OCI-LY7 (cell line): ENCODE measurements around the gene UBQLN1. TPM values are rescaled to one million over a fixed set of nuclear protein-coding genes. Genes with fewer than 3 reads are reported as not detected.

Source experiments
- Bru-seq: library from RNA; stranded (reverse); fragments of 400-500 nt; gene quantifications from one replicate; lab custom pipeline; 2021; lab: Mats Ljungman, UMichigan
- BruChase-seq, 2 experiments: library from RNA; stranded (reverse); fragments of 400-500 nt; gene quantifications; one replicate each; lab custom pipeline; 2021; lab: Mats Ljungman, UMichigan
- BruUV-seq: library from RNA; stranded (reverse); fragments of 400-500 nt; replicated peaks from 2 replicates; lab custom pipeline; 2021; lab: Mats Ljungman, UMichigan
- CTCF ChIA-PET: fragments of 300-600 bp; sonication (Branson Sonifier 250); formaldehyde crosslinking; loops from one replicate; lab custom pipeline; 2022; ENCODE audit warnings: antibody characterized with exemption; ENCODE audit not compliant: unreplicated experiment; lab: Charles Lee
- POLR2A ChIA-PET: fragments of 300-600 bp; sonication (Branson Sonifier 250); formaldehyde crosslinking; loops from one replicate; lab custom pipeline; 2022; ENCODE audit warnings: antibody characterized with exemption; lab: Charles Lee
- DNase-seq: peaks from one replicate; pipeline ENCODE4 v3.0.0-alpha.2; 2015; ENCODE audit warnings: low spot score
- H2AFZ ChIP-seq: fragments of 200-600 bp; sonication (generic), shearing (Covaris generic); 2 replicates; pipeline ENCODE4 v1.6.1; 2014; ENCODE audit warnings: mild to moderate bottlenecking, antibody characterized with exemption, low read length, moderate library complexity
- H3K27ac ChIP-seq: fragments of 200-600 bp; sonication (generic); 2 replicates; pipeline ENCODE4 v1.5.1; 2014; ENCODE audit warnings: mixed run types, low read depth, mild to moderate bottlenecking, moderate library complexity, low read length, inconsistent platforms; ENCODE audit not compliant: poor library complexity, severe bottlenecking
- H3K36me3 ChIP-seq: fragments of 200-600 bp; sonication (generic); 2 replicates; pipeline ENCODE4 v1.6.1; 2014; ENCODE audit warnings: mild to moderate bottlenecking, antibody characterized with exemption, low read length, moderate library complexity, mixed read lengths; ENCODE audit not compliant: insufficient read depth
- H3K4me1 ChIP-seq: fragments of 200-600 bp; sonication (generic); 2 replicates; pipeline ENCODE4 v1.5.1; 2014; ENCODE audit warnings: mild to moderate bottlenecking, low read length; ENCODE audit not compliant: insufficient read depth, poor library complexity, severe bottlenecking
- H3K4me2 ChIP-seq: fragments of 200-600 bp; sonication (generic); 2 replicates; pipeline ENCODE4 v1.6.1; 2014; ENCODE audit warnings: mild to moderate bottlenecking, low read length
- H3K4me3 ChIP-seq: fragments of 200-600 bp; sonication (generic); 2 replicates; pipeline ENCODE4 v1.5.1; 2014; ENCODE audit warnings: mild to moderate bottlenecking, low read depth, low read length; ENCODE audit not compliant: poor library complexity, severe bottlenecking
- H3K79me2 ChIP-seq: fragments of 200-600 bp; sonication (generic); 2 replicates; pipeline ENCODE4 v1.6.1; 2016; ENCODE audit warnings: low read depth, mild to moderate bottlenecking, low read length, moderate library complexity, mixed read lengths; ENCODE audit not compliant: insufficient read depth
- H3K9me2 ChIP-seq: fragments of 200-600 bp; sonication (generic); 2 replicates; pipeline ENCODE4 v1.6.1; 2016; ENCODE audit warnings: mild to moderate bottlenecking, low read length, mixed read lengths; ENCODE audit not compliant: insufficient read depth
- H3K9me3 ChIP-seq: fragments of 200-600 bp; sonication (generic); 2 replicates; pipeline ENCODE4 v1.6.1; 2014; ENCODE audit warnings: mild to moderate bottlenecking, mixed run types, low read length, mixed read lengths
- H4K20me1 ChIP-seq: fragments of 200-600 bp; sonication (generic); 2 replicates; pipeline ENCODE4 v1.6.1; 2014; ENCODE audit warnings: mild to moderate bottlenecking, antibody characterized with exemption, low read length, moderate library complexity, mixed read lengths; ENCODE audit not compliant: insufficient read depth
- CTCF ChIP-seq: fragments of 200-600 bp; sonication (generic); conservative IDR thresholded peaks from 2 replicates; pipeline ENCODE4 v1.5.1; 2014; ENCODE audit warnings: mild to moderate bottlenecking, antibody characterized with exemption, low read length, moderate library complexity, mixed read lengths
- EZH2phosphoT487 ChIP-seq: fragments of 200-600 bp; sonication (generic); IDR thresholded peaks from 2 replicates; pipeline ENCODE4 v1.6.1; 2018; ENCODE audit warnings: low read depth, borderline replicate concordance, mild to moderate bottlenecking, mixed run types, antibody characterized with exemption, low read length, moderate library complexity, mixed read lengths
- intact Hi-C: fragments of 100-400 bp; cut with micrococcal nuclease; formaldehyde crosslinking; loops from one replicate; pipeline ENCODE4 v1.10.0; 2022; ENCODE audit not compliant: unreplicated experiment
- long read RNA-seq: library from polyadenylated mRNA; stranded (forward); transcript quantifications from one replicate; pipeline ENCODE4 v2.0.0, GENCODE V29; 2022
- total RNA-seq, 2 experiments: library from RNA; depleted of rRNA in 1 of 2; stranded (reverse); fragments of >200 nt in 1 of 2; shearing (Covaris generic) in 1 of 2; gene quantifications; 2 replicates each; pipeline ENCODE4 v1.2.3, GENCODE V29; 2014 to 2022

UBQLN1 gene
- total RNA-seq (2014; rRNA removed; shearing (Covaris generic)) (83.9 and 115 TPM in 2 replicates), total RNA-seq (2022) (179 and 185 TPM in 2 replicates), Bru-seq, nascent RNA (percentile 97 among the genes with signal in this experiment), BruChase-seq, experiment 1, labeled RNA remaining after a 6-hour chase (percentile 95 among the genes with signal in this experiment), BruChase-seq, experiment 2, labeled RNA remaining after a 2-hour chase (percentile 95 among the genes with signal in this experiment)
- long read RNA-seq, full-length matches to known transcripts = 183 of 227 reads
- long read RNA-seq, partial matches to known transcripts = 4 of 227 reads
- long read RNA-seq, other reads (novel, unspliced or antisense) = 40 of 227 reads

DNA sequence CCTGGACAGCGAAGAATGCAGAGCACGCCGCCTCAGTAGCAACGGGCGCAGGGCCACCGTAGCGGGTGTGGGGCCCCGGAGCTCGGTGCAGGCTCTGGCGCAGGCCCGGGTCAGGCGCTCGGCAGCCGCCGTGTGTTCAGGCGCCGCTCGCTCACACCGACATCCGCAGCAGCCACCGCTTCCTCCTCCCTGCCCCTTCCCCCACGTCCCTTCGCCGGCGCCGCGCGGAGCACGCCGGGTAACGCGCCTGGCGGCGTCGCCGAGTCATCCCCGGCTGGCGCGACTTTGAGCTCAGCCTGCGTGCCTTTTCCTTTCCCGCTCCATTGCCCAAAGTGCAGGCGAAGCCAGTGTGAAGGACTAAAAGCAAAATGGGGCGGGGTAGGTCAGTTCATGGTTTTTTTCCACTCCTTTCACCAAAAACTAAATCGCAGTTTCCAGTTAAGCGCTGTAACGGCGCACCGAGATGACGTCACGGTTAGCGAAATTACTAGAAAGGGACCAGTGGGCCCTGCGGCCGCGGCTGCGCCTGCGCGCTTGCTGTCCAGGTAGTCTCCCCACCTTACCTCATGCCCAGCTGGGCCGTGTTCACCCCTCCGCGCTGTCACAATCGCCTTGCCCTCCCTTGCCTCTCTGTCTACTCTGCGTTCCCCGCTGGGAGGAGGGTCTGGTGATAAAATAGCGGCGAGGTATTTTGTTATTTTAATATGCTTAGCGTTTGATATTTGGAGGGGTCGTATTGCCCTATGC lies at the start of gene UBQLN1:
Gene UBQLN1 (minus strand): TSS at position 191 of the 747 bp plus-strand sequence. CDS start 279 bp downstream, outside the sequence.
- peak; percentile 95 for DNase-seq
- CTCF ChIA-PET = no interaction called here
- Histone ChIP-seq H3K4me2 (peak within 1 kb of the TSS; percentile 84), H2AFZ (peak within 1 kb of the TSS; percentile 85), H3K79me2 (peaks cover 47% of the 10 kb centered on the region), H3K4me3 (peak within 1 kb of the TSS; percentile 89), H3K9me3 (no peaks in the 10 kb centered on the region), H3K4me1 (peaks cover 37% of the 10 kb centered on the region), H3K9me2 (no peaks in the 10 kb centered on the region), H4K20me1 (peaks cover 13% of the 10 kb centered on the region; the same call in 1 of the 2 replicates), H3K27ac (peak within 1 kb of the TSS; percentile 85), H3K36me3 (peaks cover 15% of the 10 kb centered on the region)
- no TSS peak for BruUV-seq
- TF ChIP-seq EZH2phosphoT487 (no peak), CTCF (no peak)
- intact Hi-C loops = loop anchor here (1.0 to 5.0 kb wide), 5 partner anchors 15 to 272 kb away; partner anchors contain the start of genes GKAP1, HNRNPK, IDNK and KIF27
- POLR2A ChIA-PET = interaction anchor here (0.7 to 3.5 kb wide), 13 partner anchors 11 to 276 kb away, joined by 3 to 41 read pairs (median 3); partner anchors contain the start of genes HNRNPK and IDNK

DNA sequence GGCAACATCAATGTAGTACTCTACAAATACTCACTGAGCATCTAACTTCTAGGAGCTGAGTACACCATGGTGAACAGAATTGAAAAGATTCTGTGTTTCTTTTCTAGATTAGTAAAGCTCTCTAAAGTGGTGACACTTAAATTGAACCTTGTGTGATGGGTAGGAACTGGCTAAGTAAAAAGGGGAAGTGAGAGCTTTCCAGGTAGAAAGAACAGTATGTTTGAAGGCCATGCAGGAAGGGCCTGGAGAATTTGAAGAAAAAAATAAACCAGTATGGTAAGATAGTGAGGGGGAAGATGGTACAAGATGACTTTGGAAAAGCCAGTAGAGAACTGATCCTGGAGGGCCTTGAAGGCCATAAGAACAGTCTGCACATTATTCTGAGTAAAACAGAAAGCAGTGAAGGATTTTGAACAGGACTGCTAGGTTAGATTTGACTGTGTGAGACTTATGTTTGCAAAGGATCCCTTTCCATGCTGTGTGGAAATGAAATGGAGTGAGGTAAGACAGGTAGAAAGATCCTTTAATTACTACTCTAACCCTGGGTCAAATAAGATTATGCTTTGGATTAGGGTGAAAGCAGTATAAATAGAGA lies 46.7 kb upstream of the UBQLN1 start:
- ChIA-PET CTCF (no interaction called here), POLR2A (no interaction called here)
- Histone ChIP-seq H3K36me3 (no peaks in the 10 kb centered on the region), H3K9me2 (no peaks in the 10 kb centered on the region), H4K20me1 (no peaks in the 10 kb centered on the region), H3K9me3 (no peaks in the 10 kb centered on the region), H3K4me3 (no peak overlapping the region), H3K4me2 (no peak overlapping the region), H3K79me2 (no peaks in the 10 kb centered on the region), H2AFZ (no peak overlapping the region), H3K27ac (no peak overlapping the region), H3K4me1 (peaks cover 6% of the 10 kb centered on the region)
- TF ChIP-seq CTCF (no peak), EZH2phosphoT487 (no peak)
- peak; percentile 26 for DNase-seq
- no TSS peak for BruUV-seq
- intact Hi-C loops = no loop called here
